ENCODE data around the gene DNAJC13.

- TF ChIP-seq GATA3 (IDR thresholded peaks at IDR 0.05; ENCODE audit: low read depth, low read length) (no peak), GATA2 (IDR thresholded peaks at IDR 0.05; ENCODE audit: low read depth, low read length) (no peak)
Measured at GRCh38 chr3:132399054-132399929, 18.0 kb upstream of the DNAJC13 start.

Data from SH-SY5Y (cell line).